SK-N-SH (cell line): ENCODE data around the gene FZD1. TPM values are rescaled to one million over a fixed set of nuclear protein-coding genes. Genes with fewer than 3 reads are reported as not detected.

Source experiments
- CTCF ChIA-PET: fragments of 300-600, 350-600 bp; formaldehyde crosslinking; extraction: SDS; loops from one replicate; lab custom pipeline; 2021; lab: Yijun Ruan, JAX
- POLR2A ChIA-PET: fragments of 350-600 bp; sonication (Branson Sonifier 250); formaldehyde crosslinking; extraction: SDS; loops from one replicate; lab custom pipeline; 2020; ENCODE audit warnings: antibody characterized with exemption, inconsistent platforms; lab: Yijun Ruan, JAX
- DNase-seq: peaks from one replicate; pipeline ENCODE4 v3.0.0; 2012
- H2AFZ ChIP-seq: fragments of 200-600 bp; sonication (generic); 2 replicates; pipeline ENCODE4 v1.8.1; 2016; ENCODE audit warnings: antibody characterized with exemption, mild to moderate bottlenecking, low read depth
- H3F3A ChIP-seq: fragments of 200-600 bp; sonication (generic); replicated peaks from 2 replicates; pipeline ENCODE3; 2016; ENCODE audit warnings: antibody characterized with exemption, mild to moderate bottlenecking; ENCODE audit not compliant: insufficient read depth
- H3K27ac ChIP-seq, 2 experiments: fragments of 200-500 bp in 1 of 2; fragments of 200-600 bp in 1 of 2; sonication (Bioruptor generic) in 1 of 2; sonication (generic), shearing (Covaris generic) in 1 of 2; 2 replicates each; pipeline versions ENCODE4 v1.5.1 to v1.6.1; 2014 to 2016; ENCODE audit warnings: low read depth in 2 of 2, inconsistent platforms in 1 of 2, low read length in 1 of 2, mild to moderate bottlenecking in 1 of 2, mixed read lengths in 1 of 2
- H3K27me3 ChIP-seq: fragments of 200-600 bp; sonication (generic), shearing (Covaris generic); 2 replicates; pipeline ENCODE4 v1.6.1; 2016; ENCODE audit warnings: mixed run types; ENCODE audit not compliant: insufficient read depth
- H3K36me3 ChIP-seq, 2 experiments: fragments of 200-500 bp in 1 of 2; fragments of 200-600 bp in 1 of 2; sonication (Bioruptor generic) in 1 of 2; sonication (generic) in 1 of 2; replicated peaks in 1 of 2; 2 replicates each; pipeline versions ENCODE3 to v1.5.1; 2014 to 2016; ENCODE audit warnings: low read length in 1 of 2, mild to moderate bottlenecking in 1 of 2; ENCODE audit not compliant: insufficient read depth in 2 of 2, control insufficient read depth in 1 of 2
- H3K4me1 ChIP-seq, 2 experiments: fragments of 200-500 bp in 1 of 2; fragments of 200-600 bp in 1 of 2; sonication (Bioruptor generic) in 1 of 2; sonication (generic), shearing (Covaris generic) in 1 of 2; 2 replicates each; pipeline versions ENCODE4 v1.5.1 to v1.6.1; 2014 to 2016; ENCODE audit warnings: low read depth in 1 of 2, low read length in 1 of 2, mixed run types in 1 of 2; ENCODE audit not compliant: insufficient read depth in 2 of 2, control insufficient read depth in 1 of 2
- H3K4me2 ChIP-seq: fragments of 200-600 bp; sonication (generic), shearing (Covaris generic); 2 replicates; pipeline ENCODE4 v1.6.1; 2017; ENCODE audit warnings: mixed run types
- H3K4me3 ChIP-seq, 2 experiments: fragments of 200-500 bp in 1 of 2; fragments of 200-600 bp in 1 of 2; sonication (Bioruptor generic) in 1 of 2; sonication (generic), shearing (Covaris generic) in 1 of 2; 2 replicates each; pipeline versions ENCODE4 v1.5.1 to v1.8.1; 2014 to 2016; ENCODE audit warnings: low read depth in 2 of 2, inconsistent platforms in 1 of 2, low read length in 1 of 2, mild to moderate bottlenecking in 1 of 2, mixed read lengths in 1 of 2, moderate library complexity in 1 of 2
- H3K79me2 ChIP-seq: fragments of 200-600 bp; sonication (generic); 2 replicates; pipeline ENCODE4 v1.8.1; 2017; ENCODE audit warnings: mild to moderate bottlenecking; ENCODE audit not compliant: insufficient read depth
- H3K9ac ChIP-seq: fragments of 200-600 bp; sonication (generic); 2 replicates; pipeline ENCODE4 v1.6.1; 2017; ENCODE audit warnings: mixed run types
- H3K9me2 ChIP-seq: fragments of 200-600 bp; sonication (generic); 2 replicates; pipeline ENCODE4 v1.6.1; 2017; ENCODE audit warnings: mixed run types
- H3K9me3 ChIP-seq: fragments of 200-600 bp; sonication (generic); 2 replicates; pipeline ENCODE4 v1.6.1; 2017; ENCODE audit warnings: mixed run types, mild to moderate bottlenecking, moderate library complexity
- H4K20me1 ChIP-seq: fragments of 200-600 bp; sonication (generic); 2 replicates; pipeline ENCODE4 v1.6.1; 2017; ENCODE audit warnings: mild to moderate bottlenecking, mixed run types; ENCODE audit not compliant: insufficient read depth
- CHD2 ChIP-seq: fragments of 150-350 bp; IDR thresholded peaks from 2 replicates; pipeline ENCODE4 v1.6.1; 2018; ENCODE audit warnings: low read length; ENCODE audit not compliant: partially characterized antibody
- EP300 ChIP-seq, 2 experiments: IDR thresholded peaks; 2 replicates each; pipeline versions ENCODE4 v1.4.0 to v1.6.1; 2012; ENCODE audit warnings: borderline replicate concordance in 1 of 2, low read depth in 1 of 2, low read length in 1 of 2
- FOXJ3 ChIP-seq: sonication (generic); formaldehyde crosslinking; IDR thresholded peaks from 2 replicates; pipeline ENCODE4 v1.5.1; 2020; ENCODE audit warnings: mild to moderate bottlenecking, missing genetic modification reagents
- MAX ChIP-seq: IDR thresholded peaks from 2 replicates; pipeline ENCODE4 v1.4.0; 2012; ENCODE audit warnings: low read depth
- MEF2A ChIP-seq: IDR thresholded peaks from 2 replicates; pipeline ENCODE4 v1.4.0; 2012; ENCODE audit warnings: low read depth, borderline replicate concordance
- MXI1 ChIP-seq: IDR thresholded peaks from 2 replicates; pipeline ENCODE4 v1.6.1; 2012; ENCODE audit warnings: mild to moderate bottlenecking, low read depth, low read length, improper control_type of control experiment
- NFIC ChIP-seq: IDR thresholded peaks from 2 replicates; pipeline ENCODE4 v1.4.0; 2012; ENCODE audit warnings: borderline replicate concordance
- RXRA ChIP-seq: IDR thresholded peaks from 2 replicates; pipeline ENCODE4 v1.4.0; 2012; ENCODE audit warnings: low read depth, mild to moderate bottlenecking, borderline replicate concordance
- SIN3A ChIP-seq: IDR thresholded peaks from 2 replicates; pipeline ENCODE4 v1.6.1; 2012; ENCODE audit warnings: low read depth, mild to moderate bottlenecking, low read length, moderate library complexity, borderline replicate concordance
- TCF12 ChIP-seq: IDR thresholded peaks from 2 replicates; pipeline ENCODE4 v1.4.0; 2012
- WGBS: methylation state at CpG from one replicate; pipeline ENCODE4 v1.1.6; 2017; ENCODE audit warnings: low lambda C conversion rate; 5-methylcytosine and 5-hydroxymethylcytosine counted together
- polyA plus RNA-seq, 3 experiments: library from polyadenylated mRNA; depleted of rRNA; stranded (reverse); fragments of >200 nt; gene quantifications; 2 replicates each; pipeline ENCODE4 v1.2.3, GENCODE V29; 2012
- TF ChIP-seq, protein P1 (sequence below): fragments of 200-600 bp; sonication (generic); IDR thresholded peaks from 2 replicates; pipeline ENCODE4 v1.6.1; 2017; ENCODE audit warnings: antibody characterized with exemption, mild to moderate bottlenecking, moderate library complexity
- TF ChIP-seq, protein P2 (sequence below): IDR thresholded peaks from 2 replicates; pipeline ENCODE4; 2012

The FZD1 gene
- polyA plus RNA-seq, 1 of the 3 experiments (the other 2 are of a cell fraction) = 3.8 TPM

DNA sequence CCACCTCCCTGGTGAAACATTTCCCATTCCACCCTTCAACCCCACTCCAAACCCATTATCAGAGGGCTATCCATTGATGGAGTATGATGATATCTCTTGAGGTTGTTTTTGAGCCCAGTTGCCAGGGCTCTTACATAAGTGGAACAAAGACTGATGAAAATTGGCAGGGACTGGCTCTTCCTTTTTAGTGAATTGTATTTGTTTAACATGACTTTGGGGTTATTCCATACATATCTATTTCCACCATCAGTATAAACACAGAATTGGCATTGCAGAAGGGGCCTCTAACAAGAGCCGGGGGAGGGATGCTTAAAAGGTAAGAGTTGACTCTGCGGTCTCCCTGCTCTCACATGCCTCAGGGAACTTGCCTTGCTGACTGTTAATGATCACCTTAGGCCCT, 28.9 kb downstream of the FZD1 start:
- DNase-seq = no peak

DNA sequence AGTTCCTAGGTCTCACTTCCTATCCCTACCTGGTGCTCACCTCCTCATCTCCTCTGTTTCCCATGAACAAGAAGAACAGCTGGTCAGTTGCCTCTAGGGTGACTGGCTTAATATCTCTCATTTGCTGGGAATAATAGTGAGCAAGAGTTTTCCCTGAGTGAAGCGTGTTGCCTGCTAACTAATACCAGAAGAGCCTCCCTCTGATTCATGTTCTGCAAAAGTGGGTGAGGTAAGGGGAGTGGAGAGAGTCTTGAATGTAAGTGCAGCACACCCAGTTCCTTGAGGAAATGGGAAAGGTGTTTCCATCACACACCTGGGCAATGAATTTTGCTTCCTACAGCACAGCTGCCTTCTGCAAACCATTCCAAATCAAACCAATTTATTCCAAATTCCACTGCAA, 29.6 kb downstream of the FZD1 start:
- no peaks in the 10 kb centered on the region for H3K79me2 ChIP-seq
- H3K4me2 ChIP-seq = no peak overlapping the region
- H3K36me3 ChIP-seq = no peaks in the 10 kb centered on the region
- H3K9ac ChIP-seq = no peak overlapping the region
- WGBS = 65% methylated on average over 1 of the region's 1 CpG
- H3K4me3 ChIP-seq = no peak overlapping the region
- no peaks in the 10 kb centered on the region for H3F3A ChIP-seq
- no peaks in the 10 kb centered on the region for H3K9me2 ChIP-seq
- DNase-seq = no peak
- no peak overlapping the region for H3K27ac ChIP-seq
- TF ChIP-seq CHD2 (no peak), FOXJ3 (CRISPR knock-in tag) (no peak), RXRA (no peak), MAX (no peak), NFIC (no peak), TCF12 (no peak), SIN3A (no peak)
- H3K4me1 ChIP-seq = no peaks in the 10 kb centered on the region
- CTCF ChIA-PET = interaction anchor here (1.3 kb wide), 1 partner anchor 210 kb away, joined by 5 read pairs; no protein-coding TSS in a partner anchor
- no peak overlapping the region for H2AFZ ChIP-seq
- no peaks in the 10 kb centered on the region for H4K20me1 ChIP-seq
- peaks cover 14% of the 10 kb centered on the region; the same call in 1 of the 2 replicates for H3K27me3 ChIP-seq
- POLR2A ChIA-PET = interaction anchor here (0.8 kb wide), 1 partner anchor 9 kb away, joined by 4 read pairs; no protein-coding TSS in a partner anchor
- no peaks in the 10 kb centered on the region for H3K9me3 ChIP-seq

More for the DNA sequence above, 28.9 kb downstream of the FZD1 start:
- ChIA-PET POLR2A (interaction anchor here (0.8 kb wide), 1 partner anchor 9 kb away, joined by 4 read pairs; no protein-coding TSS in a partner anchor), CTCF (no interaction called here)
- Histone ChIP-seq H3K4me2 (no peak overlapping the region), H3K4me1 (no peaks in the 10 kb centered on the region), H3K36me3 (no peaks in the 10 kb centered on the region), H4K20me1 (no peaks in the 10 kb centered on the region), H3K9me3 (no peaks in the 10 kb centered on the region), H3F3A (no peaks in the 10 kb centered on the region), H3K9ac (no peak overlapping the region), H3K9me2 (no peaks in the 10 kb centered on the region), H3K27ac (no peak overlapping the region), H3K27me3 (peaks cover 14% of the 10 kb centered on the region; the same call in 1 of the 2 replicates), H3K4me3 (no peak overlapping the region), H2AFZ (no peak overlapping the region), H3K79me2 (no peaks in the 10 kb centered on the region)
- TF ChIP-seq, protein P1, sequence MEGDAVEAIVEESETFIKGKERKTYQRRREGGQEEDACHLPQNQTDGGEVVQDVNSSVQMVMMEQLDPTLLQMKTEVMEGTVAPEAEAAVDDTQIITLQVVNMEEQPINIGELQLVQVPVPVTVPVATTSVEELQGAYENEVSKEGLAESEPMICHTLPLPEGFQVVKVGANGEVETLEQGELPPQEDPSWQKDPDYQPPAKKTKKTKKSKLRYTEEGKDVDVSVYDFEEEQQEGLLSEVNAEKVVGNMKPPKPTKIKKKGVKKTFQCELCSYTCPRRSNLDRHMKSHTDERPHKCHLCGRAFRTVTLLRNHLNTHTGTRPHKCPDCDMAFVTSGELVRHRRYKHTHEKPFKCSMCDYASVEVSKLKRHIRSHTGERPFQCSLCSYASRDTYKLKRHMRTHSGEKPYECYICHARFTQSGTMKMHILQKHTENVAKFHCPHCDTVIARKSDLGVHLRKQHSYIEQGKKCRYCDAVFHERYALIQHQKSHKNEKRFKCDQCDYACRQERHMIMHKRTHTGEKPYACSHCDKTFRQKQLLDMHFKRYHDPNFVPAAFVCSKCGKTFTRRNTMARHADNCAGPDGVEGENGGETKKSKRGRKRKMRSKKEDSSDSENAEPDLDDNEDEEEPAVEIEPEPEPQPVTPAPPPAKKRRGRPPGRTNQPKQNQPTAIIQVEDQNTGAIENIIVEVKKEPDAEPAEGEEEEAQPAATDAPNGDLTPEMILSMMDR = no peak
- TF ChIP-seq MEF2A (no peak), EP300 (IDR thresholded peaks at IDR 0.05; ENCODE audit: borderline replicate concordance in 1 of 2, low read depth in 1 of 2, low read length in 1 of 2) (no peak), MXI1 (no peak)
- TF ChIP-seq, protein P2, sequence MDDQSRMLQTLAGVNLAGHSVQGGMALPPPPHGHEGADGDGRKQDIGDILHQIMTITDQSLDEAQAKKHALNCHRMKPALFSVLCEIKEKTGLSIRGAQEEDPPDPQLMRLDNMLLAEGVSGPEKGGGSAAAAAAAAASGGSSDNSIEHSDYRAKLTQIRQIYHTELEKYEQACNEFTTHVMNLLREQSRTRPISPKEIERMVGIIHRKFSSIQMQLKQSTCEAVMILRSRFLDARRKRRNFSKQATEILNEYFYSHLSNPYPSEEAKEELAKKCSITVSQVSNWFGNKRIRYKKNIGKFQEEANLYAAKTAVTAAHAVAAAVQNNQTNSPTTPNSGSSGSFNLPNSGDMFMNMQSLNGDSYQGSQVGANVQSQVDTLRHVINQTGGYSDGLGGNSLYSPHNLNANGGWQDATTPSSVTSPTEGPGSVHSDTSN = no peak
- WGBS = 55% methylated on average over 2 of the region's 2 CpGs
